HepG2 (cell line): ENCODE measurements around the gene LINGO3. TPM values are rescaled to one million over a fixed set of nuclear protein-coding genes. Genes with fewer than 3 reads are reported as not detected.

Experiments used
- ATAC-seq: fragments of 200-7000 bp; cut with Tn5 transposase; 3 replicates; pipeline ENCODE4 v1.9.1; 2020; ENCODE audit warnings: mild to moderate bottlenecking, moderate library complexity
- BruUV-seq: library from RNA; stranded (reverse); fragments of 400-500 nt; replicated peaks from 2 replicates; lab custom pipeline; 2021; lab: Mats Ljungman, UMichigan
- CTCF ChIA-PET: fragments of 300-600 bp; formaldehyde crosslinking; extraction: SDS; loops from one replicate; lab custom pipeline; 2021; ENCODE audit warnings: low total read pairs, inconsistent platforms, low intra/inter-chr PET ratio; lab: Yijun Ruan, JAX
- POLR2A ChIA-PET: fragments of 350-600 bp; sonication (Branson Sonifier 250); formaldehyde crosslinking; loops from one replicate; lab custom pipeline; 2020; ENCODE audit warnings: antibody characterized with exemption, inconsistent platforms; lab: Yijun Ruan, JAX
- DNase-seq: peaks from one replicate; pipeline ENCODE4 v3.0.0-alpha.2; 2015; ENCODE audit warnings: low spot score
- FAIRE-seq: peaks from 3 replicates; lab custom pipeline; 2011; peaks lifted over from hg19 to GRCh38; lab: Jason Lieb, UNC
- H2AFZ ChIP-seq: one replicate; pipeline ENCODE4 v1.6.1; 2011; ENCODE audit warnings: low read length, inconsistent platforms
- H3K27ac ChIP-seq: fragments of 300-600 bp; 3 replicates; pipeline ENCODE4 v1.8.0; 2011; ENCODE audit warnings: mixed run types, mild to moderate bottlenecking, mixed read lengths, low read length, inconsistent platforms; ENCODE audit not compliant: insufficient read depth; ENCODE audit errors: extremely low read length
- H3K27me3 ChIP-seq, 2 experiments: fragments of 200-600 bp in 1 of 2; 2 replicates in 1 of 2; 3 replicates in 1 of 2; pipeline versions ENCODE4 v1.6.0 to v1.8.0; 2011; ENCODE audit warnings: low read length in 2 of 2, mild to moderate bottlenecking in 2 of 2, moderate library complexity in 2 of 2, inconsistent platforms in 1 of 2; ENCODE audit not compliant: insufficient read depth in 2 of 2, control insufficient read depth in 1 of 2
- H3K36me3 ChIP-seq, 2 experiments: fragments of 200-600 bp in 1 of 2; replicated peaks in 1 of 2; 2 replicates in 1 of 2; 3 replicates in 1 of 2; pipeline versions ENCODE4 v1.5.1 to v1.8.0; 2011; ENCODE audit warnings: low read length in 2 of 2, inconsistent platforms in 1 of 2; ENCODE audit not compliant: insufficient read depth in 2 of 2, control insufficient read depth in 1 of 2
- H3K4me1 ChIP-seq: 2 replicates; pipeline ENCODE4 v1.5.1; 2012; ENCODE audit warnings: low read length, inconsistent platforms; ENCODE audit not compliant: insufficient read depth
- H3K4me2 ChIP-seq: 2 replicates; pipeline ENCODE4 v1.6.0; 2011; ENCODE audit warnings: low read depth, low read length, inconsistent platforms
- H3K4me3 ChIP-seq, 3 experiments: fragments of 200-600 bp in 1 of 3; sonication (generic), shearing (Covaris generic) in 1 of 3; replicated peaks in 1 of 3; 2 replicates each; pipeline ENCODE4 v1.5.1; 2011 to 2016; ENCODE audit warnings: low read length in 3 of 3, inconsistent platforms in 2 of 3, low read depth in 2 of 3, mild to moderate bottlenecking in 2 of 3, control low read depth in 1 of 3, mixed read lengths in 1 of 3; ENCODE audit not compliant: insufficient read depth in 1 of 3
- H3K79me2 ChIP-seq: one replicate; pipeline ENCODE4 v1.6.1; 2011; ENCODE audit warnings: low read length, inconsistent platforms; ENCODE audit not compliant: insufficient read depth
- H3K9ac ChIP-seq: 2 replicates; pipeline ENCODE4 v1.6.0; 2011; ENCODE audit warnings: mild to moderate bottlenecking, low read depth, low read length, inconsistent platforms; ENCODE audit not compliant: insufficient read depth
- H3K9me3 ChIP-seq: 2 replicates; pipeline ENCODE4 v1.5.1; 2012; ENCODE audit warnings: mild to moderate bottlenecking, low read length
- H4K20me1 ChIP-seq: 2 replicates; pipeline ENCODE4 v1.6.0; 2011; ENCODE audit warnings: inconsistent platforms, mild to moderate bottlenecking, low read length, moderate library complexity; ENCODE audit not compliant: insufficient read depth
- ARNT2 ChIP-seq: sonication (generic); formaldehyde crosslinking; IDR thresholded peaks from 2 replicates; pipeline ENCODE4 v1.8.0; 2022; ENCODE audit warnings: mild to moderate bottlenecking, low read depth, missing genetic modification reagents, moderate library complexity
- ATF1 ChIP-seq: IDR thresholded peaks from 2 replicates; pipeline ENCODE4 v1.6.1; 2016; ENCODE audit warnings: mild to moderate bottlenecking, control low read depth
- ATF6 ChIP-seq: sonication (generic); formaldehyde crosslinking; conservative IDR thresholded peaks from 2 replicates; pipeline ENCODE4 v1.4.0; 2020; ENCODE audit warnings: missing genetic modification reagents
- E2F1 ChIP-seq: sonication (generic); formaldehyde crosslinking; IDR thresholded peaks from 2 replicates; pipeline ENCODE4 v1.5.0; 2020; ENCODE audit warnings: missing genetic modification reagents
- EED ChIP-seq: sonication (generic); formaldehyde crosslinking; IDR thresholded peaks from 2 replicates; pipeline ENCODE4 v1.5.0; 2020; ENCODE audit warnings: mild to moderate bottlenecking, missing genetic modification reagents
- ELF3 ChIP-seq: IDR thresholded peaks from 2 replicates; pipeline ENCODE4 v1.6.1; 2016; ENCODE audit warnings: missing genetic modification reagents, missing compliant biosample characterization
- SOX5 ChIP-seq: IDR thresholded peaks from 2 replicates; pipeline ENCODE4 v1.6.1; 2016; ENCODE audit warnings: borderline replicate concordance
- THYN1 ChIP-seq: sonication (generic); formaldehyde crosslinking; IDR thresholded peaks from 2 replicates; pipeline ENCODE4 v1.8.1; 2023; ENCODE audit warnings: low read depth, mild to moderate bottlenecking, moderate library complexity, missing genetic modification reagents, borderline replicate concordance
- ZFP82 ChIP-seq: sonication (generic); formaldehyde crosslinking; IDR thresholded peaks from 2 replicates; pipeline ENCODE4 v1.5.1; 2020; ENCODE audit warnings: mild to moderate bottlenecking, missing genetic modification reagents, borderline replicate concordance
- ZNF17 ChIP-seq: sonication (generic); formaldehyde crosslinking; IDR thresholded peaks from 2 replicates; pipeline ENCODE4 v1.5.0; 2020; ENCODE audit warnings: mild to moderate bottlenecking, missing genetic modification reagents
- ZNF883 ChIP-seq: sonication (generic); formaldehyde crosslinking; IDR thresholded peaks from 2 replicates; pipeline ENCODE4 v1.5.1; 2020; ENCODE audit warnings: mild to moderate bottlenecking, missing genetic modification reagents; ENCODE audit errors: not compliant biosample characterization
- WGBS: methylation state at CpG from one replicate; pipeline ENCODE4 v1.1.6; 2017; ENCODE audit warnings: low lambda C conversion rate; 5-methylcytosine and 5-hydroxymethylcytosine counted together
- in situ Hi-C: cut with HindIII; loops from 2 replicates; pipeline ENCODE4 v1.10.0; 2017; ENCODE audit warnings: low pct_unique_long_range_greater_than_20kb; ENCODE audit not compliant: extremely low pct_ligation_motif_present
- intact Hi-C: fragments of 100-400 bp; cut with micrococcal nuclease; formaldehyde crosslinking; loops from one replicate; pipeline ENCODE4 v1.10.0; 2022; ENCODE audit not compliant: unreplicated experiment
- polyA plus RNA-seq, 8 experiments: library from polyadenylated mRNA; depleted of rRNA in 3 of 8; stranded (reverse) in 7 of 8; unstranded in 1 of 8; fragments of >200 nt; fragmentation: Illumina TruSeq in 4 of 8; extraction: Trizol in 4 of 8; gene quantifications; 2 replicates each; pipeline versions ENCODE4 v1.2.1 to v1.2.3, GENCODE V29; 2011 to 2016; ENCODE audit warnings: low read depth in 4 of 8, missing spikeins in 1 of 8, mixed read lengths in 1 of 8; ENCODE audit not compliant: insufficient read depth in 1 of 8
- total RNA-seq, 5 experiments: library from RNA; depleted of rRNA; stranded (reverse); fragments of >200 nt; fragmentation: Illumina TruSeq; extraction: Trizol; gene quantifications; 2 replicates each; pipeline ENCODE4 v1.2.3, GENCODE V29; 2016; ENCODE audit warnings: low read depth in 1 of 5
- TF ChIP-seq, protein P1 (sequence below): sonication (generic); formaldehyde crosslinking; IDR thresholded peaks from one replicate; pipeline ENCODE4 v1.5.1; 2020; ENCODE audit warnings: mild to moderate bottlenecking, missing genetic modification reagents; ENCODE audit errors: not compliant biosample characterization

Gene LINGO3
- total and polyA plus RNA-seq, 2 of the 13 experiments (the other 11 are each of a cell fraction or from before 2014, with no cell fraction given) = not detected

DNA sequence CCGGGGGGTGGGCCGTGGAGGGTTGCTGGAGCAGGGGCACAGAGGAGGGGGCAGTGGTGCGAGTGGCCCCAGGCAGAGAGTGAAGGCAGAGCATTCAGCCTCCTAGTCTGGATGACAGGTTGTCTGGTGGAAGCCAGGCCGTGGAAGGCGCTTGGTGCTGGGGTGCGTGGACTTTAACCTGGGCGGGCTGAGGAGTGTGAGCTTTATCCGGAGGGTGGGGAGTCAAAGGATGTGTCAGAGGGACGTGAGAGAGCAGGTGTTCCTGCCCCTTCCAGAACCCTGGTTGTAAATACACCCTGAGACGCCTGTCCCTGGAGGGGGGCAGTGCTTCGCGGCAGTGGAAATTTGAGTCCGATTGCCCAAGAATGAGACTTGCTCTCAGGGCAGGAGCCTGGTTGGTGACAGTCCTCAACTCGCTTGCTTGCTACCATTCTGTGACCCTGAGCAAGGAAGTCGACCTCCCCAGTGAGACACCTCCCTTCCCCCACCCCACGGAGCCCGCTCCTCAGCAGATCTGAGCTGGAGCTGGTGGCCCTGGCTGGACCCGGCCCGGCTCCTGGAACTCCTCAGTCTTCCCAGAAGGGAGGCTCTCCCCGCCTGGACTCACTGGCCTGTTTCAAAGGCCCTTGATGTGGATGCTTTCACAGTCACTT, 22.8 kb upstream of the LINGO3 start:
- peaks cover 38% of the 10 kb centered on the region for H3K79me2 ChIP-seq
- H2AFZ ChIP-seq = no peak overlapping the region
- peaks cover 65% of the 10 kb centered on the region for H3K4me1 ChIP-seq
- in situ Hi-C loops = no loop called here
- peak; percentile 68 for DNase-seq
- intact Hi-C loops = no loop called here
- H3K9me3 ChIP-seq = no peaks in the 10 kb centered on the region
- FAIRE-seq = peak; percentile 73
- H3K27me3 ChIP-seq = no peaks in the 10 kb centered on the region; a peak in 1 of 5 replicates
- peaks cover 0 to 7% of the 10 kb centered on the region in 2 experiments; a peak in 1 of 5 replicates for H3K36me3 ChIP-seq
- H3K27ac ChIP-seq = peak overlapping the region; percentile 53
- 0% methylated on average over 1 of the region's 20 CpGs for WGBS
- H3K4me2 ChIP-seq = peak overlapping the region; percentile 95
- H3K9ac ChIP-seq = peak overlapping the region; percentile 56
- ATAC-seq = peak; percentile 65
- peak overlapping the region; percentile 47 to 73 (median 56) for H3K4me3 ChIP-seq
- CTCF ChIA-PET = no interaction called here
- POLR2A ChIA-PET = interaction anchor here (0.6 to 3.4 kb wide), 11 partner anchors 15 to 466 kb away, joined by 3 to 35 read pairs (median 5); partner anchors contain the start of genes LMNB2, PLEKHJ1 and TIMM13
- H4K20me1 ChIP-seq = peaks cover 6% of the 10 kb centered on the region; the same call in 1 of the 2 replicates
- BruUV-seq = no TSS peak
- TF ChIP-seq E2F1 (no peak), ARNT2 (CRISPR knock-in tag) (no peak), SOX5 (peak; percentile 33; the same call in 1 of the 2 replicates), EED (CRISPR knock-in tag) (no peak), ATF6 (CRISPR knock-in tag) (no peak), ZNF883 (CRISPR knock-in tag) (no peak), THYN1 (CRISPR knock-in tag) (no peak), ZNF17 (CRISPR knock-in tag) (no peak), ZFP82 (CRISPR knock-in tag) (no peak), ATF1 (CRISPR knock-in tag) (no peak; the same call in 1 of the 2 replicates), ELF3 (peak; percentile 25; the same call in 1 of the 2 replicates)
- TF ChIP-seq, protein P1, sequence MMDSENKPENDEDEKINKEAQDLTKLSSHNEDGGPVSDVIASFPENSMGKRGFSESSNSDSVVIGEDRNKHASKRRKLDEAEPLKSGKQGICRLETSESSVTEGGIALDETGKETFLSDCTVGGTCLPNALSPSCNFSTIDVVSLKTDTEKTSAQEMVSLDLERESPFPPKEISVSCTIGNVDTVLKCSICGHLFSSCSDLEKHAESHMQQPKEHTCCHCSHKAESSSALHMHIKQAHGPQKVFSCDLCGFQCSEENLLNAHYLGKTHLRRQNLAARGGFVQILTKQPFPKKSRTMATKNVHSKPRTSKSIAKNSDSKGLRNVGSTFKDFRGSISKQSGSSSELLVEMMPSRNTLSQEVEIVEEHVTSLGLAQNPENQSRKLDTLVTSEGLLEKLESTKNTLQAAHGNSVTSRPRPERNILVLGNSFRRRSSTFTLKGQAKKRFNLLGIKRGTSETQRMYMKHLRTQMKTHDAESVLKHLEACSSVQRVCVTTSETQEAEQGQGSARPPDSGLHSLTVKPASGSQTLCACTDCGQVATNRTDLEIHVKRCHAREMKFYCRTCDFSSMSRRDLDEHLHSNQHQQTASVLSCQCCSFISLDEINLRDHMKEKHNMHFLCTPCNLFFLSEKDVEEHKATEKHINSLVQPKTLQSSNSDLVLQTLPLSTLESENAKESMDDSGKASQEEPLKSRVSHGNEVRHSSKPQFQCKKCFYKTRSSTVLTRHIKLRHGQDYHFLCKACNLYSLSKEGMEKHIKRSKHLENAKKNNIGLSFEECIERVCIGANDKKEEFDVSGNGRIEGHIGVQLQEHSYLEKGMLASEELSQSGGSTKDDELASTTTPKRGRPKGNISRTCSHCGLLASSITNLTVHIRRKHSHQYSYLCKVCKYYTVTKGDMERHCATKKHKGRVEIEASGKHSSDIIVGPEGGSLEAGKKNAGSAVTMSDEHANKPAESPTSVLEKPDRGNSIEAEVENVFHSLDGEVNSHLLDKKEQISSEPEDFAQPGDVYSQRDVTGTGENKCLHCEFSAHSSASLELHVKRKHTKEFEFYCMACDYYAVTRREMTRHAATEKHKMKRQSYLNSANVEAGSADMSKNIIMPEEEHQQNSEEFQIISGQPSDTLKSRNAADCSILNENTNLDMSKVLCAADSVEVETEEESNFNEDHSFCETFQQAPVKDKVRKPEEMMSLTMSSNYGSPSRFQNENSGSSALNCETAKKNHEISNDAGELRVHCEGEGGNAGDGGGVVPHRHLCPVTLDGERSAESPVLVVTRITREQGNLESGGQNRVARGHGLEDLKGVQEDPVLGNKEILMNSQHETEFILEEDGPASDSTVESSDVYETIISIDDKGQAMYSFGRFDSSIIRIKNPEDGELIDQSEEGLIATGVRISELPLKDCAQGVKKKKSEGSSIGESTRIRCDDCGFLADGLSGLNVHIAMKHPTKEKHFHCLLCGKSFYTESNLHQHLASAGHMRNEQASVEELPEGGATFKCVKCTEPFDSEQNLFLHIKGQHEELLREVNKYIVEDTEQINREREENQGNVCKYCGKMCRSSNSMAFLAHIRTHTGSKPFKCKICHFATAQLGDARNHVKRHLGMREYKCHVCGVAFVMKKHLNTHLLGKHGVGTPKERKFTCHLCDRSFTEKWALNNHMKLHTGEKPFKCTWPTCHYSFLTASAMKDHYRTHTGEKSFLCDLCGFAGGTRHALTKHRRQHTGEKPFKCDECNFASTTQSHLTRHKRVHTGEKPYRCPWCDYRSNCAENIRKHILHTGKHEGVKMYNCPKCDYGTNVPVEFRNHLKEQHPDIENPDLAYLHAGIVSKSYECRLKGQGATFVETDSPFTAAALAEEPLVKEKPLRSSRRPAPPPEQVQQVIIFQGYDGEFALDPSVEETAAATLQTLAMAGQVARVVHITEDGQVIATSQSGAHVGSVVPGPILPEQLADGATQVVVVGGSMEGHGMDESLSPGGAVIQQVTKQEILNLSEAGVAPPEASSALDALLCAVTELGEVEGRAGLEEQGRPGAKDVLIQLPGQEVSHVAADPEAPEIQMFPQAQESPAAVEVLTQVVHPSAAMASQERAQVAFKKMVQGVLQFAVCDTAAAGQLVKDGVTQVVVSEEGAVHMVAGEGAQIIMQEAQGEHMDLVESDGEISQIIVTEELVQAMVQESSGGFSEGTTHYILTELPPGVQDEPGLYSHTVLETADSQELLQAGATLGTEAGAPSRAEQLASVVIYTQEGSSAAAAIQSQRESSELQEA (CRISPR knock-in tag) = no peak
